HG02759 (cell line): ENCODE results near the gene DLG2.

Source experiments
- ATAC-seq: cut with Tn5 transposase; IDR thresholded peaks from one replicate; pipeline ENCODE4 v1.9.1; 2021; ENCODE audit warnings: mild to moderate bottlenecking, moderate library complexity; ENCODE audit not compliant: unreplicated experiment

DLG2 gene

GRCh38 chr11:83538286-83538685 lies 2088.9 kb downstream of the DLG2 start:
- no peak for ATAC-seq

GRCh38 chr11:83537131-83537610 lies 2090.0 kb downstream of the DLG2 start:
- no peak for ATAC-seq

GRCh38 chr11:83533166-83533565 lies 2094.0 kb downstream of the DLG2 start:
- no peak for ATAC-seq

- no peak for ATAC-seq
Observed at GRCh38 chr11:83528877-83529276, 2098.3 kb downstream of the DLG2 start.

- ATAC-seq = no peak
Observed at GRCh38 chr11:83528225-83528624, 2098.9 kb downstream of the DLG2 start.

GRCh38 chr11:83523676-83524075 lies 2103.5 kb downstream of the DLG2 start:
- no peak for ATAC-seq

GRCh38 chr11:83522911-83523310 lies 2104.2 kb downstream of the DLG2 start:
- ATAC-seq = no peak

- ATAC-seq = no peak
Observed at GRCh38 chr11:83521647-83522596, 2105.2 kb downstream of the DLG2 start.

GRCh38 chr11:83520849-83521248 lies 2106.3 kb downstream of the DLG2 start:
- no peak for ATAC-seq

GRCh38 chr11:83511646-83512045 lies 2115.5 kb downstream of the DLG2 start:
- ATAC-seq = no peak

- no peak for ATAC-seq
Observed at GRCh38 chr11:83510530-83511460, 2116.3 kb downstream of the DLG2 start.

- ATAC-seq = no peak
Observed at GRCh38 chr11:83508804-83509203, 2118.3 kb downstream of the DLG2 start.

- ATAC-seq = no peak
Observed at GRCh38 chr11:83502041-83502440, 2125.1 kb downstream of the DLG2 start.

- no peak for ATAC-seq
Observed at GRCh38 chr11:83493917-83494316, 2133.2 kb downstream of the DLG2 start.

- no peak for ATAC-seq
Observed at GRCh38 chr11:83493034-83493433, 2134.1 kb downstream of the DLG2 start.

GRCh38 chr11:83483808-83484207 lies 2143.3 kb downstream of the DLG2 start:
- no peak for ATAC-seq

GRCh38 chr11:83480811-83481210 lies 2146.3 kb downstream of the DLG2 start:
- no peak for ATAC-seq

- no peak for ATAC-seq
Observed at GRCh38 chr11:83480251-83480650, 2146.9 kb downstream of the DLG2 start.

- no peak for ATAC-seq
Observed at GRCh38 chr11:83477772-83478171, 2149.4 kb downstream of the DLG2 start.

- no peak for ATAC-seq
Observed at GRCh38 chr11:83475760-83476159, 2151.4 kb downstream of the DLG2 start.

GRCh38 chr11:83473743-83474142 lies 2153.4 kb downstream of the DLG2 start:
- ATAC-seq = no peak
